ENCODE results near the gene LRIT2.

LRIT2 gene

GRCh38 chr10:84264611-84265141, 39.3 kb upstream of the LRIT2 start:
- DNase-seq (ENCODE audit: low read depth in 2 of 2): peak; percentile 68 to 69
- no peak overlapping the region for H3K4me3 ChIP-seq (replicated peaks in 1 of 2; ENCODE audit: low read depth in 2 of 2, low read length in 2 of 2)
- TF ChIP-seq, protein P1, sequence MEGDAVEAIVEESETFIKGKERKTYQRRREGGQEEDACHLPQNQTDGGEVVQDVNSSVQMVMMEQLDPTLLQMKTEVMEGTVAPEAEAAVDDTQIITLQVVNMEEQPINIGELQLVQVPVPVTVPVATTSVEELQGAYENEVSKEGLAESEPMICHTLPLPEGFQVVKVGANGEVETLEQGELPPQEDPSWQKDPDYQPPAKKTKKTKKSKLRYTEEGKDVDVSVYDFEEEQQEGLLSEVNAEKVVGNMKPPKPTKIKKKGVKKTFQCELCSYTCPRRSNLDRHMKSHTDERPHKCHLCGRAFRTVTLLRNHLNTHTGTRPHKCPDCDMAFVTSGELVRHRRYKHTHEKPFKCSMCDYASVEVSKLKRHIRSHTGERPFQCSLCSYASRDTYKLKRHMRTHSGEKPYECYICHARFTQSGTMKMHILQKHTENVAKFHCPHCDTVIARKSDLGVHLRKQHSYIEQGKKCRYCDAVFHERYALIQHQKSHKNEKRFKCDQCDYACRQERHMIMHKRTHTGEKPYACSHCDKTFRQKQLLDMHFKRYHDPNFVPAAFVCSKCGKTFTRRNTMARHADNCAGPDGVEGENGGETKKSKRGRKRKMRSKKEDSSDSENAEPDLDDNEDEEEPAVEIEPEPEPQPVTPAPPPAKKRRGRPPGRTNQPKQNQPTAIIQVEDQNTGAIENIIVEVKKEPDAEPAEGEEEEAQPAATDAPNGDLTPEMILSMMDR (IDR thresholded peaks at IDR 0.05; ENCODE audit: low read depth, low read length): peak; percentile 91

GRCh38 chr10:84263716-84264115, 38.4 kb upstream of the LRIT2 start:
- no peak for DNase-seq (ENCODE audit: low read depth in 2 of 2)
- no peak overlapping the region for H3K4me3 ChIP-seq (replicated peaks in 1 of 2; ENCODE audit: low read depth in 2 of 2, low read length in 2 of 2)
- TF ChIP-seq, protein P1 (IDR thresholded peaks at IDR 0.05; ENCODE audit: low read depth, low read length): no peak

DNA sequence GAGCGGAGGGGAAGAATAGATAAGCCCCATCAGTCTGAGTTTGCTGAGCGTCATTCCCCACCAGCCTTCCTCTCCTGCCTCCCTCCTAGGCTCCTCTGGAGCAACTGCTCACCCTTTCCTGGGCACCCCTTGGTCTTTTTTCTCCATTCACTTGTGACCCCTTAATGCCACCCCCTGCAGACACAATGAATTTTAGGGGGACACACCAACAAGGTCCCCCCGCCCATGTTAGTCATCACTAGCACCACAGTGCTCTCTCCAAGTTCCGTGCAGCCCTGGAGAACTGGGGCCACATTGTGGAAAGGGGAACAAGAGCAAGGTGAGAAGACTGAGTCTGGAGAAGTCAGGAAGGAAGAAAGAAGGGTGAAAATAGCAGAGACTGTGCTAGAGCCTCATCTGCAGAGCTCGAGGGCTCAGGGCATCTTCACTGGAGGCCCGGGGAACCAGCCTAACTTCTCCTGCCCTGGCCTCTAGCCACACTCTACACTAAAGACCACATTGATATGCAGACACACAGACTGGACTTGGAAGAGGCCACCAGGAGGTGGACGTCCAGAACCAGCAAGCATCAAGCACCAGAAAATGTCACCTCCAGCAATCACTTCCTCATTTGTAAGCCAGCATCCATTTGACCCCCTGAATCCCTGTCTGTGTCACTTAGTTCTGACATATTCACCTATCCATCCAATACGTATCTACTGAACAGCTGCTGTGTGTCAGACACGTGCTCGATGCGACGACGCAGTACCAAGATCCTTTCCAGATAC, 37.0 kb upstream of the LRIT2 start:
- TF ChIP-seq, protein P1 (IDR thresholded peaks at IDR 0.05; ENCODE audit: low read depth, low read length): no peak
- DNase-seq (ENCODE audit: low read depth in 2 of 2): no peak

GRCh38 chr10:84261236-84261915, 36.0 kb upstream of the LRIT2 start:
- TF ChIP-seq, protein P1 (IDR thresholded peaks at IDR 0.05; ENCODE audit: low read depth, low read length): no peak
- H3K4me3 ChIP-seq (replicated peaks in 1 of 2; ENCODE audit: low read depth in 2 of 2, low read length in 2 of 2): no peak overlapping the region
- DNase-seq (ENCODE audit: low read depth in 2 of 2): no peak

More for the DNA sequence above, 37.0 kb upstream of the LRIT2 start:
- H3K4me3 ChIP-seq (replicated peaks in 1 of 2; ENCODE audit: low read depth in 2 of 2, low read length in 2 of 2): no peak overlapping the region

DNA sequence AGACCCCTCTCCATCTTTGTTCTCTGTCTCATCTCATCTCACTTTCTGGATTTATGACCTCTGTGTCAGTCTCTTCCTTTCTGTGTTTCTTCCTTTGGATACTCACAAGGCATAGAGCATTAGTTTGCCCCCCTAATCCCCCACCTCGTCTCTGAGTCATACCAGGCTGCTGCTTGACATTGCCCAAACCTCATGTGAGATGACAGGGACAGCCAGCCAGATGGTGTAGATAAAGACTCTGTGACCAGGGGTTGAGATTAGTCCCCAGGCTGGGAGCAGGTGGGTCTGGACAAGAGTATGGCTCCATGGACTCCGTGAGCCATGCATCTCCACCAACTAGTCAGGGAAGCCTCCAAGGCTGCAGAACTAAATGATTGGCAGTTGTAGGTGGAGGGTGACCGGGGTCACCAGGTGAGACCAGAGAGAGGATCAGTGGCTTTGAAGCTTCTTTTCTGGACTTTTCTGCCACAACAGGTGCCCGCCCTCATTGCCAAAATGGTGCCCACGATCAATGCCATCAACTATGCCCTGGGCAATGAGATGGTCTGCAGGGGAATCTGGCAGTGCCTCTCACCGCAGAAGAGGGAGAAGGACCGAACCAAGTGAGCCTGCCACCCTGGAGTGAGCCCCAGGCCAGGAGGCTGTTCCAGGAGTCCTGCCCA, 32.8 kb upstream of the LRIT2 start:
- no peak for DNase-seq (ENCODE audit: low read depth in 2 of 2)

DNA sequence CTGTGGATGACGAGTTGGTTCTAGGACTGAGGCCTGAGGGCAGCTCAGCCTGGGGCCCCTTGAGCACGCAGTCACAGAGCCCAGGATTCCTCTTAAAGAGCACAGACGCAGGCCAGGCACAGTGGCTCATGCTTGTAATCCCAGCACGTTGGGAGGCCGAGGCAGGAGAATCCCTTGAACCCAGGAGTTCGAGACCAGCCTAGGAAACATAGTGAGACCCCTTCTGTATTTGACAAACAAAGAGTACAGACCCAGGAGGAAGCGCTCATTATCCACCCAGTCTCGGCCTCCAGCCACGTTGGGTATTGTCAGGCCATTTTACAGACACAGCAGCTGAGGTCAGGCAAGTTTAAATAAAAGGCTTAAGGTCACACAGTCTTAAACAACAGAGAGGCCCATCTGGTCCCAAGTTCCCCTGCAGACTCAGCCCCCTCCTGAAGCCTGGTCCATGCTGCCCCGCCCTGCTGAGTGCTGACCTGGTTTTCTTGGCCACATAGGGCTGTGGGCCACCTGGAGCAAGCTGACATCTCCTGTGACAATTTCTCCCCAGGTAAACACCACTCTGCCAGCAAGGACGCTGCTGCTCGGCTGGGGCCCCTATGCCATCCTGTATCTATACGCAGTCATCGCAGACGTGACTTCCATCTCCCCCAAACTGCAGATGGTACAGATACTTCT, 32.1 kb upstream of the LRIT2 start:
- TF ChIP-seq, protein P1 (IDR thresholded peaks at IDR 0.05; ENCODE audit: low read depth, low read length): no peak

More for the DNA sequence above, 32.8 kb upstream of the LRIT2 start:
- TF ChIP-seq, protein P1 (IDR thresholded peaks at IDR 0.05; ENCODE audit: low read depth, low read length): no peak
- H3K4me3 ChIP-seq (replicated peaks in 1 of 2; ENCODE audit: low read depth in 2 of 2, low read length in 2 of 2): no peak overlapping the region

More for the DNA sequence above, 32.1 kb upstream of the LRIT2 start:
- DNase-seq (ENCODE audit: low read depth in 2 of 2): no peak
- H3K4me3 ChIP-seq (replicated peaks in 1 of 2; ENCODE audit: low read depth in 2 of 2, low read length in 2 of 2): no peak overlapping the region

Data from cardiac fibroblast (primary cell).